ENCODE data around the gene PROK2. TPM values are rescaled to one million over a fixed set of nuclear protein-coding genes. Genes with fewer than 3 reads are reported as not detected.

Gene PROK2
- total RNA-seq, 2 experiments from 2014 or later = 0.32 to 0.37 TPM

Other genes with a start within 250 kb of the PROK2 start
- 100 to 1,000 TPM; 108 to 153 TPM for gene FOXP1, start 201.4 kb downstream of the PROK2 start, total RNA-seq
- gene EIF4E3, start 59.7 kb downstream of the PROK2 start, total RNA-seq = 10 to 100 TPM; 28.7 to 29.7 TPM
- 1 to 10 TPM; 1.2 to 1.6 TPM for gene GPR27, start 31.3 kb downstream of the PROK2 start, total RNA-seq

All from activated CD4-positive, alpha-beta T cell treated with anti-CD3 and anti-CD28 coated beads for 36 hours (primary cell).